Kidney (tissue), 14 donors: ENCODE data around the gene HPSE2. TPM values are rescaled to one million over a fixed set of nuclear protein-coding genes. Genes with fewer than 3 reads are reported as not detected.
A peak's percentile ranks its signal among the peaks of the same experiment; 100 is the strongest.

Experiments
- DNase-seq, 5 donors: peaks; one replicate each; pipeline ENCODE4 v3.0.0-alpha.2; 2013 to 2020
- FAIRE-seq: peaks from 2 replicates; lab custom pipeline; 2012; peaks lifted over from hg19 to GRCh38; lab: Jason Lieb, UNC
- H3K27ac ChIP-seq, 2 donors: one replicate each; pipeline ENCODE4 v1.7.0; 2013; ENCODE audit warnings: low read depth in 2 of 2, low read length in 2 of 2, inconsistent platforms in 1 of 2
- H3K27me3 ChIP-seq: one replicate; pipeline ENCODE4 v1.7.1; 2013; ENCODE audit warnings: low read length, inconsistent platforms; ENCODE audit not compliant: control insufficient read depth, insufficient read depth
- H3K36me3 ChIP-seq, 3 donors: one replicate each; pipeline versions ENCODE4 v1.7.0 to v1.7.1; 2013; ENCODE audit warnings: low read length in 3 of 3, control low read depth in 1 of 3, inconsistent platforms in 1 of 3; ENCODE audit not compliant: insufficient read depth in 3 of 3, control insufficient read depth in 2 of 3
- H3K4me1 ChIP-seq, 3 donors: one replicate each; pipeline versions ENCODE4 v1.7.0 to v1.7.1; 2013; ENCODE audit warnings: low read length in 3 of 3, inconsistent platforms in 1 of 3, low read depth in 1 of 3; ENCODE audit not compliant: control insufficient read depth in 2 of 3, insufficient read depth in 2 of 3
- H3K4me3 ChIP-seq, 3 donors: one replicate each; pipeline versions ENCODE4 v1.7.0 to v1.8.1; 2013; ENCODE audit warnings: low read length in 3 of 3, control low read depth in 1 of 3, inconsistent platforms in 1 of 3
- H3K9ac ChIP-seq, 3 donors: one replicate each; pipeline versions ENCODE4 v1.7.0 to v1.7.1; 2013; ENCODE audit warnings: low read length in 3 of 3, control low read depth in 1 of 3, inconsistent platforms in 1 of 3
- H3K9me3 ChIP-seq, 3 donors: one replicate each; pipeline versions ENCODE4 v1.7.0 to v1.7.1; 2013; ENCODE audit warnings: low read length in 3 of 3, control low read depth in 1 of 3, inconsistent platforms in 1 of 3; ENCODE audit not compliant: control insufficient read depth in 2 of 3, insufficient read depth in 1 of 3
- intact Hi-C: fragments of 100-400 bp; cut with DNase I; formaldehyde crosslinking; loops from one replicate; pipeline ENCODE4 v1.11.1; 2022
- polyA plus RNA-seq: library from polyadenylated mRNA; stranded (reverse); fragments of 350-450 nt; fragmentation: Illumina TruSeq; extraction: RNeasy Lipid Tissue Mini Kit (QIAGEN cat#74804); gene quantifications from one replicate; pipeline ENCODE4 v1.2.3, GENCODE V29; 2014; ENCODE audit warnings: low read depth, low replicate concordance; ENCODE audit not compliant: insufficient read depth
- total RNA-seq: library from RNA; stranded (reverse); fragmentation: NEBNext Ultra II Directional; extraction: Animal tissue kit (Norgen Biotek cat#: 25700); gene quantifications from one replicate; pipeline ENCODE4 v1.2.1, GENCODE V29; 2021
- TF ChIP-seq, protein P1 (sequence below): IDR thresholded peaks from 3 replicates; pipeline ENCODE4 v1.5.1; 2012; ENCODE audit warnings: mild to moderate bottlenecking, moderate library complexity, borderline replicate concordance; ENCODE audit not compliant: insufficient read depth; ENCODE audit errors: extremely low read depth
- donor health status: control.
- donor health status: control.
- donor health status: control.
- donor health status: control.
- donor health status: control.
- donor health status: DM: yes; HTN: yes; CAD: no.
- donor health status: Normal renal cell carcinoma (clear cell type).

Gene HPSE2
- total and polyA plus RNA-seq, 2 donors from 2014 or later: 1.4 to 3.0 TPM

DNA sequence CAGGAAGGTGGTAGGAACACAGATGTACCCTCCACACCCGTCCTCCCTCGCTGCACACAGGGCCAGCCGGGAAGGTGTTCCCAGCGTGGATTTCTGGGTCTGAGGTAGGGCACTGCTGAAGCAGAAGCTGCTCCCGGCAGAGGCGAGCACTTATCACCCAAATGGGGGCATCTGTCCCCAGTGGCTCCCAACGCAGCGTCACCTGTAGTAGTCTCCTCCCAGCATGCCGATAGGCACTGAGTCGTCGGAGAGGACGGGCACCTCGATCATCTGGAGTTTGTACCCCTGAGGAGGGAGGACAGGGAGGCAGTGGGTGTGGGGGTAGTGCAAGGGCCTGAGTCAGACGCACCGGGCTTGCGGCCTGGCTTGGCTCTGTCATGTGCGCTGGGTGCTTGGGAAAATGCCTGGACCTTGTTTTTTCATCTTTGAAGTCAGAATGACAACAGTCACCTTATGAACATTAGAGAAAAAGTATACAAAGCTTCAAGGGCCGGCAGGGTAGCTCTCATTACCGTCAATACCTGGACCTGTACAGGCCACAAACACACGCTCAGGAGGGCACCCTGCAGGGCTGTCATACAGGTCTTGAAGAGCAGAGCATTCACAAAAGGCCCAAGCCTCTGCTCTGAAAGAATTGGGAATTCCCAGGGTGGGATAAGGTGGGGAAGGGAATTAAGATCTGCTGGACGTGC, 817.5 kb downstream of the HPSE2 start:
- no peaks in the 10 kb centered on the region for H3K9me3 ChIP-seq
- DNase-seq: peak in 1 of 5 donors; percentile 24
- peaks cover 0 to 9% (median 3%) of the 10 kb centered on the region in 3 donors for H3K36me3 ChIP-seq
- H3K4me1 ChIP-seq: peaks cover 0 to 16% (median 11%) of the 10 kb centered on the region in 3 donors
- FAIRE-seq: no peak
- no peak overlapping the region for H3K4me3 ChIP-seq
- H3K27ac ChIP-seq: no peak overlapping the region
- intact Hi-C loops: no loop called here
- no peaks in the 10 kb centered on the region for H3K27me3 ChIP-seq
- TF ChIP-seq, protein P1, sequence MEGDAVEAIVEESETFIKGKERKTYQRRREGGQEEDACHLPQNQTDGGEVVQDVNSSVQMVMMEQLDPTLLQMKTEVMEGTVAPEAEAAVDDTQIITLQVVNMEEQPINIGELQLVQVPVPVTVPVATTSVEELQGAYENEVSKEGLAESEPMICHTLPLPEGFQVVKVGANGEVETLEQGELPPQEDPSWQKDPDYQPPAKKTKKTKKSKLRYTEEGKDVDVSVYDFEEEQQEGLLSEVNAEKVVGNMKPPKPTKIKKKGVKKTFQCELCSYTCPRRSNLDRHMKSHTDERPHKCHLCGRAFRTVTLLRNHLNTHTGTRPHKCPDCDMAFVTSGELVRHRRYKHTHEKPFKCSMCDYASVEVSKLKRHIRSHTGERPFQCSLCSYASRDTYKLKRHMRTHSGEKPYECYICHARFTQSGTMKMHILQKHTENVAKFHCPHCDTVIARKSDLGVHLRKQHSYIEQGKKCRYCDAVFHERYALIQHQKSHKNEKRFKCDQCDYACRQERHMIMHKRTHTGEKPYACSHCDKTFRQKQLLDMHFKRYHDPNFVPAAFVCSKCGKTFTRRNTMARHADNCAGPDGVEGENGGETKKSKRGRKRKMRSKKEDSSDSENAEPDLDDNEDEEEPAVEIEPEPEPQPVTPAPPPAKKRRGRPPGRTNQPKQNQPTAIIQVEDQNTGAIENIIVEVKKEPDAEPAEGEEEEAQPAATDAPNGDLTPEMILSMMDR: no peak
- no peak overlapping the region for H3K9ac ChIP-seq

DNA sequence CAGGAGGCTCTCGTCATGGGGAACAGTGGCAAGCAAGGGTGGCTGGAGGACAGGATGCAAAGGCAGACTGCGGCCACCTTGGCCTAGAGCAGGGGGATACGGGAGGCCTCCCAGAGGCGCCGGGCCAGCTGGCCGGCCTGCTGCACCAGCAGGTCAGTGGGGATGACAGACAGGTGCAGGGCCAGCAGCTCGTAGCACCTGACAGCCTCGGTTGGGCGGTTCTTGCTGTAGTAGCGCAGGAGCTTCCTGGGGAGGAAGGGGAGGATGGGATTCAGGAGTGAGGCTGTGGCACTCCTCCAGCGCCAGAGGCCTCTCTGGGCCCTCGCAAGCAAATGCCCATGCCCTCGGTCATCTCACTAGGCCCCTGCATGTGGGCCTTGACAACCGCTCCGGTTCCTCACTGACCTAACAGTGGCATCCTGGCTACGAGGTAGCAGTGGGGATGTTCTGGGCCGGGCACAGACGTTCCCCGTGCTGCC, 818.1 kb downstream of the HPSE2 start:
- Histone ChIP-seq H3K9ac (no peak overlapping the region), H3K4me3 (no peak overlapping the region), H3K27me3 (no peaks in the 10 kb centered on the region), H3K4me1 (peaks cover 0 to 16% (median 11%) of the 10 kb centered on the region in 3 donors), H3K36me3 (peaks cover 0 to 9% (median 3%) of the 10 kb centered on the region in 3 donors), H3K27ac (no peak overlapping the region), H3K9me3 (no peaks in the 10 kb centered on the region)
- intact Hi-C loops: no loop called here
- peak in 1 of 5 donors; percentile 30 for DNase-seq
- TF ChIP-seq, protein P1: no peak
- FAIRE-seq: no peak

DNA sequence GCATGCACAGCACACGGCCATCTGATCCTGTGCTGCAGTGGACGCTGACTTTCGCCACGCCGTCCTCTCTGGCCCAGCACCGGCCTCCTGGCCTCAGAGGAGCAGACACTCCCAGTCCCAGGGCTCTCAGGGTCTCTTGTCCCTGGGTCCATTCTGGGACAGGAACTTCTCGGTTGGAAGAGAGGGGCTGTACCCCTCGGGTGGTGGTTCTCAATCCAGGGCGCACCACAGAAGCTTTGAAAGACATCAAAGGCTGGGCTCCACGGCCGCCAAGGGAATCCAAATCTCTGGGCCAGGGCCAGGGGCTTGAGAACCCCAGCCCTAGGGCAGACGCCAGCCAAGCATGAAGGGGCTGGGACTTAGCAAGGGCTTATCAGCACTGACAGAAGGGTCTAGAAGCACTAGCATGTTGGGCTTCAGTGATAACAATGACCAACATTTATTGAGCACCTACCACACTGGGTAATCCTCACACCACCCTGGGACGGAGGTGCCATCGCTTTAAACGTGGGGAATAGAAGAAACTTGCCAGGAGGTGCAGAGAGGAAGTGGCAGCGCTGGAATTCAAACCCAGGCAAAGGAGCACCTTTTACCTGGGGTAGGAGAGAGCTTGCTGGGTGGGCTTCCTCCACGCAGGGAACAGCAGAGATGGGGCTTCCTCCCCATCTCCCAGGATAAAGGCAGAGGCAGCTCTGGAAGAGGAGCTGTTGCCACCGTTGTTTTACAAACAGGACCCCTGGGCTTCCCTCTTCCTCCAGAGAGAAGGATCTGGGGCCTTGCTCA, 818.9 kb downstream of the HPSE2 start:
- no peaks in the 10 kb centered on the region for H3K27me3 ChIP-seq
- DNase-seq (peak in 1 of 5 donors; percentile 33), FAIRE-seq (no peak)
- H3K9ac ChIP-seq: no peak overlapping the region
- H3K36me3 ChIP-seq: peaks cover 0 to 9% (median 3%) of the 10 kb centered on the region in 3 donors
- H3K4me3 ChIP-seq: no peak overlapping the region
- peaks cover 0 to 16% (median 11%) of the 10 kb centered on the region in 3 donors for H3K4me1 ChIP-seq
- intact Hi-C loops: no loop called here
- TF ChIP-seq, protein P1: no peak
- no peaks in the 10 kb centered on the region for H3K9me3 ChIP-seq
- no peak overlapping the region for H3K27ac ChIP-seq
